Activated naive CD8-positive, alpha-beta T cell treated with anti-CD3 and anti-CD28 coated beads for 36 hours (primary cell): ENCODE measurements around the gene DBT. TPM values are rescaled to one million over a fixed set of nuclear protein-coding genes. Genes with fewer than 3 reads are reported as not detected.
A peak's percentile ranks its signal among the peaks of the same experiment; 100 is the strongest.
"Not testable (repeated sequence)": the region's sequence is repeated elsewhere in the genome, so short reads cannot be mapped to it uniquely, and the experiment has no call there.

Experiments
- DNase-seq: peaks from one replicate; pipeline ENCODE4 v3.0.0; 2021
- H3K27ac Mint-ChIP-seq: one replicate; pipeline ENCODE4 v1.8.0; 2022; ENCODE audit warnings: mild to moderate bottlenecking, moderate library complexity, mixed read lengths
- H3K27me3 Mint-ChIP-seq: one replicate; pipeline ENCODE4 v1.8.0; 2022; ENCODE audit warnings: mild to moderate bottlenecking, mixed read lengths
- H3K36me3 Mint-ChIP-seq: one replicate; pipeline ENCODE4 v1.8.0; 2021; ENCODE audit warnings: mild to moderate bottlenecking, mixed read lengths
- H3K4me1 Mint-ChIP-seq: one replicate; pipeline ENCODE4 v1.8.0; 2021; ENCODE audit warnings: mixed read lengths
- H3K4me3 Mint-ChIP-seq: one replicate; pipeline ENCODE4 v1.8.0; 2022; ENCODE audit warnings: mild to moderate bottlenecking, moderate library complexity, mixed read lengths
- H3K9me3 Mint-ChIP-seq: one replicate; pipeline ENCODE4 v1.8.0; 2022; ENCODE audit warnings: mixed read lengths
- total RNA-seq, 2 experiments: library from RNA; stranded (reverse); gene quantifications; one replicate each; pipeline ENCODE4 v1.2.3, GENCODE V29; 2021

Gene DBT
- total RNA-seq, 2 experiments from 2014 or later = 12.1 to 12.9 TPM

DNA sequence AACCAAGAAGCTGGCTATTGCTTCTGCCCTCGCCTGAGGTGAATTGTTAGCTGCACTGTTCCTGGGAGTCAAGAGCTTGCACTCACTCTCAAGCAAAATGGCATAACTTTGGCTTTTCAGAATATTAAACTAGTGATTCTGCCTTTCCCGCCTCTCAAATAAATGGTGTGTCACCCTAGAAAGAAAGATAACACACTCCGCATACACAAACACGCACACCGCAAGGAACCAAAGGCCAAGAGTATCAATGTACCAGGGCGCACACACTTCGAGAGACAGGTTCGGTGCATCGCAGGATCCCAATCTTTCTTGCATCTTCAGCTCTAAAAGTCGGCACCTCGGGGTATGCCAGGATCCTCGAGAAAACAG, 15.9 kb upstream of the DBT start:
- peak overlapping the region; percentile 96 for H3K27ac Mint-ChIP-seq
- H3K36me3 Mint-ChIP-seq = peaks cover 30% of the 10 kb centered on the region
- H3K4me3 Mint-ChIP-seq = peak overlapping the region; percentile 98
- peaks cover 37% of the 10 kb centered on the region for H3K4me1 Mint-ChIP-seq
- H3K9me3 Mint-ChIP-seq = peaks cover 4% of the 10 kb centered on the region
- no peaks in the 10 kb centered on the region for H3K27me3 Mint-ChIP-seq
- DNase-seq = no peak

DNA sequence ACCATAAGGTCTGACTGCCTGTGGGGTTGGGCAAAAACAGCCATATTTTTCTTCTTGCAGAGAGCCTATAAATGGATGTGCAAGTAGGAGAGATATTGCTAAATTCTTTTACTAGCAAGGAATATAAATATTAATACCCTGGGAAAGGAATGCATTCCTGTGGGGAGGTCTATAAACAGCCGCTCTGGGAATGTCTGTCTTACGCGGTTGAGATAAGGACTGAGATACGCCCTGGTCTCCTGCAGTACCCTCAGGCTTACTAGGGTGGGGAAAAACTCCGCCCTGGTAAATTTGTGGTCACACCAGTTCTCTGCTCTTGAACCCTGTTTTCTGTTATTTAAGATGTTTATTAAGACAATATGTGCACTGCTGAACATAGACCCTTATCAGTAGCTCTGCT, 14.4 kb upstream of the DBT start:
- peaks cover 25% of the 10 kb centered on the region for H3K36me3 Mint-ChIP-seq
- H3K4me3 Mint-ChIP-seq, H3K27me3 Mint-ChIP-seq: not testable (repeated sequence)

DNA sequence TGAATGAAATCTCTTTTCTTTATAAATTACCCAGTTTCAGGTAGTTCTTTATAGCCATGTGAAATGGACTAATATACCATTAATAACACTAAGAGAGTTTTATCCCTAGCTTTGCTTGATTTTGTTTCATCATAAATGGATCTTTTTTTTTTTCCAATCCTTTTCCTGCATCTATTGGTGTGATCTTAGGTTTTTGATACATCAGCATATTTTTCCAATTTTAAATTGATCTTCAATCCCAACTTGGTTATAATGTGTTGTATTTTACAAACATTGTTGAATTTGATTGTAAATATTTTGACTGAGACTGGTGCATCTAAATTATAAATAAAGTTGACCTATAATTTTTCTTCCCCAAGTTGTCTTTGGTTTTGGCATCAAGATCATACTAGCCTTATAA, 12.1 kb upstream of the DBT start:
- no peak for DNase-seq
- Mint-ChIP-seq H3K4me3 (no peak overlapping the region), H3K36me3 (peaks cover 15% of the 10 kb centered on the region), H3K4me1 (peaks cover 9% of the 10 kb centered on the region), H3K27ac (no peak overlapping the region), H3K27me3 (no peaks in the 10 kb centered on the region), H3K9me3 (peaks cover 5% of the 10 kb centered on the region)

More for the DNA sequence above, 14.4 kb upstream of the DBT start:
- H3K27ac Mint-ChIP-seq, DNase-seq, H3K9me3 Mint-ChIP-seq: not testable (repeated sequence)
- peaks cover 29% of the 10 kb centered on the region for H3K4me1 Mint-ChIP-seq

GRCh38 chr1:100258427-100258826, 8.8 kb upstream of the DBT start:
- not testable (repeated sequence) for H3K36me3 Mint-ChIP-seq, H3K9me3 Mint-ChIP-seq, H3K27ac Mint-ChIP-seq, H3K27me3 Mint-ChIP-seq, H3K4me1 Mint-ChIP-seq, H3K4me3 Mint-ChIP-seq, DNase-seq

- H3K36me3 Mint-ChIP-seq, H3K27ac Mint-ChIP-seq, DNase-seq, H3K4me1 Mint-ChIP-seq, H3K27me3 Mint-ChIP-seq, H3K4me3 Mint-ChIP-seq, H3K9me3 Mint-ChIP-seq: not testable (repeated sequence)
Measured at GRCh38 chr1:100256273-100256672, 6.6 kb upstream of the DBT start.

- H3K27me3 Mint-ChIP-seq = no peaks in the 10 kb centered on the region
- peaks cover 8% of the 10 kb centered on the region for H3K4me1 Mint-ChIP-seq
- no peaks in the 10 kb centered on the region for H3K36me3 Mint-ChIP-seq
- no peak for DNase-seq
- H3K4me3 Mint-ChIP-seq = no peak overlapping the region
- no peak overlapping the region for H3K27ac Mint-ChIP-seq
- H3K9me3 Mint-ChIP-seq = no peaks in the 10 kb centered on the region
Measured at GRCh38 chr1:100253552-100253951, 3.9 kb upstream of the DBT start.

DNA sequence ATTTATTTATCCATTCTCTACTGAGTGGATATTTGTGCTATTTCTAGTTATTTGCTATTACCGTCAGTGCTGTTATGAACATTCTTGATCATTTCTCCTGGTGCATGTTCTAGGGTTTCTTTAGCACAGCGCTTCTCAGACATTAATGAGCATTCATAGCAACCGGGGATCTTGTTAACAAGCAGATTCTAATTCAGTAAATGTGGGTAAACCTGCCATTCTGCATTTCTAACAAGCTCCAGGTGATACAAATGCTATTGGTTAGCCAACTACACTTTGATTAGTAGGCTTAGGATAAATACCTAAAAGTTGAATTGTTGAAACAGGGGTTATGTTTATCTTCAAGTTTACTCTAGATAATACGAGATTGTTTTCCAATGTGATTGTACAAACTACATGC, 3.3 kb upstream of the DBT start:
- H3K27ac Mint-ChIP-seq = no peak overlapping the region
- H3K27me3 Mint-ChIP-seq = no peaks in the 10 kb centered on the region
- DNase-seq = no peak
- H3K9me3 Mint-ChIP-seq = no peaks in the 10 kb centered on the region
- peaks cover 8% of the 10 kb centered on the region for H3K4me1 Mint-ChIP-seq
- H3K36me3 Mint-ChIP-seq = no peaks in the 10 kb centered on the region
- no peak overlapping the region for H3K4me3 Mint-ChIP-seq

- H3K27ac Mint-ChIP-seq = no peak overlapping the region
- H3K27me3 Mint-ChIP-seq = no peaks in the 10 kb centered on the region
- no peak overlapping the region for H3K4me3 Mint-ChIP-seq
- no peak for DNase-seq
- H3K9me3 Mint-ChIP-seq = no peaks in the 10 kb centered on the region
- H3K36me3 Mint-ChIP-seq = no peaks in the 10 kb centered on the region
- H3K4me1 Mint-ChIP-seq = peaks cover 15% of the 10 kb centered on the region
Measured at GRCh38 chr1:100250807-100251206, 1.2 kb upstream of the DBT start.

DNA sequence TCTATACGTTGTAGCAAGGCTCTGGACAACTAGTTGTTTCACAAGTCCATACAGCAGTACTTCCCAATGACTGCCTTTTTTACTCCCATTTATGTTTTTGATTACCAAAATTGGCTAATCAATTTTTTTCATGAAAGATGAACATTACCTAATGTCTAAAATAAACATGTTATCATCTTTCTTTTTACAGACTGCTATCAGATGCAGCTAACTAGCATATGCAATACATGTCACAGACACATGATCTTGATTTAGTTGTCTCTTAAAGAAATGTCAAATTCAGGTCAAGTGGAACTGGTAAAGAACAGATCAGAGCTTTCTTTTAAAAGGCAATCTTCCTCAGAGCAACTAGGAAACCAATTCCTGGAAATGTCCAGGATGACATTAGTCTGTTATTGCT, 630 bp upstream of the DBT start:
- Mint-ChIP-seq H3K4me1 (peaks cover 19% of the 10 kb centered on the region), H3K4me3 (no peak overlapping the region), H3K36me3 (no peaks in the 10 kb centered on the region), H3K27me3 (no peaks in the 10 kb centered on the region), H3K9me3 (no peaks in the 10 kb centered on the region), H3K27ac (no peak overlapping the region)
- DNase-seq = no peak

- DNase-seq = no peak
- Mint-ChIP-seq H3K27ac (no peak overlapping the region), H3K4me3 (no peak overlapping the region), H3K4me1 (peaks cover 23% of the 10 kb centered on the region), H3K36me3 (peaks cover 1% of the 10 kb centered on the region), H3K9me3 (no peaks in the 10 kb centered on the region), H3K27me3 (no peaks in the 10 kb centered on the region)
Measured at GRCh38 chr1:100249155-100249536, 488 bp downstream of the DBT start.

GRCh38 chr1:100246738-100247137, 2.9 kb downstream of the DBT start:
- Mint-ChIP-seq H3K27me3 (no peaks in the 10 kb centered on the region), H3K9me3 (no peaks in the 10 kb centered on the region), H3K36me3 (peaks cover 6% of the 10 kb centered on the region), H3K4me3 (no peak overlapping the region), H3K27ac (no peak overlapping the region), H3K4me1 (peaks cover 31% of the 10 kb centered on the region)
- no peak for DNase-seq

DNA sequence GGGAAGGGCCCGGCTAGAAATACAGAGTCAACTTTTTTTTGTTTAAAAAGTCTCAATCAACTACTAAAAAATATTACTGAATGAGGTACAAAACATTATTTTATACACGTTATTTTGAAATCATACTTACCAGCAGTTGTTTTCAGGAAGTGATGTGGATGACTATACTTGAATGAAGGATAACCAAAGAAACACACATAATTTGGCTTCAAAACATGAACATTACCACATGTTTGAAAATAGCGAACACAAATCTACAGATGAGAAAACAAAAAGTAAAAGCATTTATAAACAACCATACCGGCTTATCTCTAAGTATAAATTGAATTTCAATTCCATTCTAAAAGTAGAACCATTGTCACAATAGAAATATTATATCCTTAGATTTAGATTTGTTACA, 9.0 kb downstream of the DBT start:
- H3K9me3 Mint-ChIP-seq = no peaks in the 10 kb centered on the region
- H3K4me3 Mint-ChIP-seq = no peak overlapping the region
- H3K27me3 Mint-ChIP-seq = no peaks in the 10 kb centered on the region
- H3K36me3 Mint-ChIP-seq = peaks cover 13% of the 10 kb centered on the region
- peaks cover 24% of the 10 kb centered on the region for H3K4me1 Mint-ChIP-seq
- no peak for DNase-seq
- H3K27ac Mint-ChIP-seq = no peak overlapping the region

GRCh38 chr1:100239961-100240360, 9.7 kb downstream of the DBT start:
- Mint-ChIP-seq H3K27me3 (no peaks in the 10 kb centered on the region), H3K9me3 (no peaks in the 10 kb centered on the region)

GRCh38 chr1:100237091-100237490, 12.5 kb downstream of the DBT start:
- Mint-ChIP-seq H3K27me3 (no peaks in the 10 kb centered on the region), H3K27ac (no peak overlapping the region), H3K9me3 (no peaks in the 10 kb centered on the region), H3K36me3 (peaks cover 16% of the 10 kb centered on the region), H3K4me3 (no peak overlapping the region), H3K4me1 (peaks cover 14% of the 10 kb centered on the region)
- no peak for DNase-seq

More at GRCh38 chr1:100239961-100240360, 9.7 kb downstream of the DBT start:
- peaks cover 20% of the 10 kb centered on the region for H3K4me1 Mint-ChIP-seq
- H3K36me3 Mint-ChIP-seq = peaks cover 13% of the 10 kb centered on the region
- DNase-seq = no peak
- no peak overlapping the region for H3K27ac Mint-ChIP-seq
- no peak overlapping the region for H3K4me3 Mint-ChIP-seq

- Mint-ChIP-seq H3K36me3 (peaks cover 19% of the 10 kb centered on the region), H3K4me3 (no peak overlapping the region), H3K27me3 (no peaks in the 10 kb centered on the region), H3K27ac (no peak overlapping the region), H3K4me1 (peaks cover 15% of the 10 kb centered on the region), H3K9me3 (no peaks in the 10 kb centered on the region)
- DNase-seq = no peak
Measured at GRCh38 chr1:100234432-100234831, 15.2 kb downstream of the DBT start.

DNA sequence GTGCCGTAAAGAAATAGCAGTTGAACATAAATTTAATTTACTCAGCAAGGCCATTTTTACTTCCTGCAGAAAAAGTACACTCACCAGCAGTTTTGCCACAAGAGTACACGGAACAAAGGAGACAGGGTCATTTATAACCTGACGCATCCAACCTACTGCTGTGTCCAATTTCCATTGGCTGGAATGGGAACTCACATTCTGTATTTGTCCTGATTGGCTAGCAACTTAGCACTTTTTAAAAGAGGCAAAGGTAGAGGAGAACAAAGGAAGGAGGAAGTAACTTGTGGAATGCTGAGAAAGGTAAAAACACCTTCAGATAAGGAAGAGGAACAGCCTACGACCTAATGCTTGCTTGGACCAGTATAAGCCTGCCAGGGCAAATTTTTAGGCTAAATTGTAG, 16.1 kb downstream of the DBT start:
- H3K27ac Mint-ChIP-seq, H3K4me3 Mint-ChIP-seq, DNase-seq, H3K27me3 Mint-ChIP-seq, H3K9me3 Mint-ChIP-seq: not testable (repeated sequence)
- Mint-ChIP-seq H3K4me1 (peaks cover 12% of the 10 kb centered on the region), H3K36me3 (peaks cover 16% of the 10 kb centered on the region)

DNA sequence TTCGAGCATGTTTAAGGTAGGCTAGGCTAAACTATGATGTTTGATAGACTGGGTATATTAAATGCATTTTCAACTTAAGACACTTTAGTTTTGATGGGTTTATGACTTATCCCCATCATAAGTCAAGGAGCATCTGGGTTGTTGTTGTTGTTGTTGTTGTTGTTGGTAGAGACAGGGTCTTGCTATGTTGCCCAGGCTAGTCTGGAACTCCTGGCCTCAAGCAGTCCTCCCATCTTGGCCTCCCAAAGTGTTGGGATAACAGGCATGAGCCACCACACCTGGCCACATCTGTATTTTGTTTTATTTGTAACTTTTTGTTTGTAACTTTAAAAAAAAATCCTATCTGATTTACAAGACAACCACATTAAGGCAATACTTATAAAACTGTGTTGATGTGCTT, 17.5 kb downstream of the DBT start:
- Mint-ChIP-seq H3K36me3 (peaks cover 16% of the 10 kb centered on the region), H3K9me3 (no peaks in the 10 kb centered on the region), H3K27me3 (no peaks in the 10 kb centered on the region), H3K4me1 (peaks cover 11% of the 10 kb centered on the region), H3K27ac (no peak overlapping the region), H3K4me3 (no peak overlapping the region)
- no peak for DNase-seq
